Subcutaneous adipose tissue (tissue), 4 donors: Measurements from ENCODE around the gene TFIP11. TPM values are rescaled to one million over a fixed set of nuclear protein-coding genes. Genes with fewer than 3 reads are reported as not detected.

Source experiments
- CTCF ChIP-seq: fragments of 450-650 bp; IDR thresholded peaks from one replicate; pipeline ENCODE4 v1.5.1; 2016; ENCODE audit warnings: low read depth, mild to moderate bottlenecking, control low read depth, antibody characterized with exemption, moderate library complexity
- total RNA-seq, 4 donors: library from RNA; depleted of rRNA; stranded (reverse); fragments of >200 nt; gene quantifications; one replicate each; pipeline ENCODE4 v1.1.0, GENCODE V29; 2016

Gene TFIP11
- total RNA-seq, 4 donors from 2014 or later, result 15.8 to 41.6 (median 18.7) TPM

DNA sequence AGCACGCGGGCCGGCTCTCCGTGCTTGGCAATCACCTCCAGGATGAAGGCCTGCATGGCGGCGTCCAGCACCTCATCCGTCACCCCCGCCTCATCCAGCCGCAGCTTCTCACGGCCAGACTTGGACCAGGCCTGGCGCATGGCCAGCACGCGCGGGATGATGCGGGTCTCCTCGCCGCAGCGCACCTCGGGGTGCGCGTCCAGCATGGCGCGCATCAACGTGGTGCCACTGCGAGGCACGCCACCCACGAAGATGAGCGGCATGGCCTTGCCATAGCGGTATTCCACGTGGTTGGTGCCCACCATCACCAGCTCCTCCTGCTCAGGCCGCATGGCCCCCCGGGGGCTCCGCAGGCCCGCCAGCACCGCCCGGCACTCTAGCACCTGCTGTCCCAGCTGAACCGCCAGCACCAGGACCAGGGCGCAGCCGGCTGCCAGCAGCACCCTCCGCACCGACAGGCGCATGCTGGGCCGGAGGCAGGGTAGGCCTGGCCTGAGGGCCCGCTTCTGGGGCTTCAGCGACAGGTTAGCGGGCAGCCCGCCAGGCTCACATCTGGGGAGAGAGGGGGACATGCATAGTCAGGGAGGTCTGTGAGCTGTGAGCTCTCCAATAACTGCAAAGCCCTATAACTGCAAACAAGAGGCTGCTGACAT is 29.0 kb upstream of the TFIP11 start:
- no peak for TF ChIP-seq CTCF

DNA sequence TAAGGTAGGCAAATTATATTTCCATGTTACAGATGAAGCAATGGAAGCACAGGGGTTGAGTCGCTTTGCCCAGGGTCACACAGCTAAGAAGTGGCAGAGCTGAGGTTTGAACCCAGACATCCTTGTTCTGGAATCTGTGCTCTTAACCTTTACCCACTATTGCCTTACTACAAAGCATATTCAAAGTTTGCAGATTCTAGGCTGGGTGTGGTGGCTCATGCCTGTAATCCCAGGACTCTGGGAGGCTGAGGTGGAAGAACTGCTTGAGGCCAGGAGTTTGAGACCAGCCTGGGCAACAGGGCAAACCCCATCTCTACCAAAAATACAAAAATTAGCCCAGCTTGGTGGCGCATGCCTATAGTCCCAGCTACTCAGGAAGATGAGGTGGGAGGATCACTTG is 27.8 kb upstream of the TFIP11 start:
- TF ChIP-seq CTCF, result no peak

- no peak for TF ChIP-seq CTCF
Measured at GRCh38 chr22:26536762-26537134, 24.5 kb upstream of the TFIP11 start.

- no peak for TF ChIP-seq CTCF
Measured at GRCh38 chr22:26536056-26536761, 23.9 kb upstream of the TFIP11 start.

DNA sequence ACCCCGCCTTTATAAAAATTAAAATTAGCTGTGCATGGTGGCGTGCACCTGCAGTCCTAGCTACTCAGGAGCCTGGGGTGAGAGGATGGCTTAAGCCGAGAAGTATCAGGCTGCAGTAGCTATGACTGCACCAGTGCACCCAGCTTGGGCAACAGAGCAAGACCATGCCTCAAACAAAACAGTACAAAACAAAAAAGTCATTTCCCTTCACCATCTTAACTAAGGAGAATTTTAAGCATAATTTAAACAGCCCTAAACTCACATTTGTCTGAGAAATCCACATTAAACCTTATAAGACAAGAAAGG is 23.3 kb upstream of the TFIP11 start:
- TF ChIP-seq CTCF, result no peak

DNA sequence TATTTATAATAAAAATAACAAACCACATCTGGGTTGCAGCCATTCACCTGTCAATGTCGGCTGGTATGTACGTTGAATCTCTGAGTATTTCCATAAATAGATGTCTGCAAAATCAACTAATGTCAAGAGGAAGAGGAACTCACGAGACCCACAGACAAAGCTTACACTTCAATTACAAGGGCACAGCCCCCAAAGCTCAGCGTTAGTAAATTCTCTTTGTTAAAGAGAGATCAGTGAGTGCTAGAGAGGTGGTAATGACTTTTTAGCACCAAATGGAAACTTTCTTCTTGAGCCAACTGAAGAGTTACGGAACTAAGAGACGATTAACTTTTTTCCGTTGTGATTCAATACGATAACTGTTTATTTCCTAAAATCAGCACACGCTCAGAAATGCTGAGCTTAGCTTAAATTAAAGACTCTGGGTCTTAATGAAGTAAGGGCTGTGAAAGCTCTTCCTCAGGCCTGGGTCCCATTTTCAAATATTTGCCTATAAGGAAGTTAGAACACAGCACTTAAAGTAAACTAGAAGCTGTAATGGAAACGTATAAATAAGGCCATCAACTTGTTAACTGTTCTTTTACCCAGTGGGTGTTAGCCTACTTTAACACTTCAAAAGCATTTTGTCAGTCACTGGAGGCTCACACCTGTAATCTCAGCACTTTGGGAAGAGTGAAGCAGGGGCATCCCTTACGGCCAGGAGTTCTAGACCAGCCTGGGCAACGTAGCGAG is 22.8 kb upstream of the TFIP11 start:
- no peak for TF ChIP-seq CTCF

DNA sequence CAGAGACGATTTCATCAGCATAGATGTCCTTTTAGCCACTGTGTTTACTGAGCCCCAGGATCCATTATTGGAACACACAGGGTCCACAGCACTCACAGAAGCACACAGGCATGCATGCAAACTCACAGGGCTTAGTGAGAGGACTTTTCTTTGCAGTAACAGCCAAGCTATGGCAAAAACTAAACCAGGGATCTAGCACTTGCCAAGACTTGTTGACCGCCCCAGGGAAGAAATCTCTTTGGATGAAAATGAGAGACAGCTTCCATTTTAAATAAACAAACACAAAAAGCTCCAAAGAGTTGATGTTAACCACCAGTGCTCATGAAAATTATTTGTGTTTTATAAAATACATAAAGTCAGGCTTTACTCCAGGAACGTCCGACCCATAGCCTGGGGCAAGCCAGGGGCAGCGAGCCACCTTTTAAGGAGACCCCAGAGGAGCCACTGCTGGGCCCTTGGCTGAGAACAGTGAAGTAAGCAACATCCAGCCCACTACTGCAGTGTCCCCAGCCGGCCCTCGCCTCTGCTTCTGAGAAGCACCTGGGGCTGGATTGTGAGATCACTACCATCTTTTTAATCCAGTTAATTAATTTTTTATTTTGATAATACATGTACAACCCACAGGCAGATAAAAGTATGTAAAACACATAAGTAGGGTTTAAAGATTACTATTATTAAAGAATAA is 22.0 kb upstream of the TFIP11 start:
- TF ChIP-seq CTCF, result no peak
